Small intestine (tissue), 7 donors: Measurements from ENCODE around the gene AOPEP. TPM values are rescaled to one million over a fixed set of nuclear protein-coding genes. Genes with fewer than 3 reads are reported as not detected.

ENCODE experiments used
- DNase-seq, 2 donors: peaks; one replicate each; pipeline versions ENCODE4 v3.0.0 to v3.0.0-alpha.2; 2013
- FAIRE-seq: peaks from 2 replicates; lab custom pipeline; 2012; peaks lifted over from hg19 to GRCh38; lab: Jason Lieb, UNC
- H3K27ac ChIP-seq, 3 donors: one replicate each; pipeline ENCODE4 v1.5.1; 2013; ENCODE audit warnings: low read length in 2 of 3, mild to moderate bottlenecking in 2 of 3, control low read depth in 1 of 3, inconsistent platforms in 1 of 3, low read depth in 1 of 3, moderate library complexity in 1 of 3
- H3K27me3 ChIP-seq, 3 donors: one replicate each; pipeline ENCODE4 v1.6.1; 2013; ENCODE audit warnings: low read length in 3 of 3, inconsistent platforms in 1 of 3; ENCODE audit not compliant: control insufficient read depth in 3 of 3, insufficient read depth in 3 of 3
- H3K36me3 ChIP-seq, 3 donors: one replicate each; pipeline ENCODE4 v1.6.1; 2013; ENCODE audit warnings: low read length in 3 of 3, inconsistent platforms in 1 of 3, low read depth in 1 of 3, mild to moderate bottlenecking in 1 of 3, moderate library complexity in 1 of 3; ENCODE audit not compliant: control insufficient read depth in 3 of 3, insufficient read depth in 2 of 3
- H3K4me1 ChIP-seq, 3 donors: one replicate each; pipeline ENCODE4 v1.6.1; 2013; ENCODE audit warnings: low read length in 2 of 3, inconsistent platforms in 1 of 3, low read depth in 1 of 3, mild to moderate bottlenecking in 1 of 3, moderate library complexity in 1 of 3; ENCODE audit not compliant: control insufficient read depth in 3 of 3, insufficient read depth in 2 of 3
- H3K4me3 ChIP-seq, 3 donors: one replicate each; pipeline ENCODE4 v1.5.1; 2013; ENCODE audit warnings: low read length in 3 of 3, control low read depth in 1 of 3, inconsistent platforms in 1 of 3, low read depth in 1 of 3, mild to moderate bottlenecking in 1 of 3, moderate library complexity in 1 of 3
- H3K9me3 ChIP-seq, 2 donors: one replicate each; pipeline ENCODE4 v1.6.1; 2013; ENCODE audit warnings: low read depth in 1 of 2, low read length in 1 of 2; ENCODE audit not compliant: control insufficient read depth in 2 of 2, insufficient read depth in 1 of 2
- WGBS, 3 donors: extraction: QIAGEN DNeasy Blood & Tissue Kit; methylation state at CpG; one replicate each; pipeline ENCODE4 v1.1.7; 2013; 5-methylcytosine and 5-hydroxymethylcytosine counted together
- polyA plus RNA-seq, 4 donors: library from polyadenylated mRNA; stranded (reverse) in 3 of 4; unstranded in 1 of 4; fragments of 200-250 nt in 3 of 4; fragments of 120-200 nt in 1 of 4; gene quantifications; one replicate each; pipeline versions ENCODE4 v1.2.1 to v1.2.3, GENCODE V29; 2013
- donor health status: healthy with polysubstance abuse.
- donor health status: control.
- donor health status: control.
- donor health status: Bipolar disorder and iron deficiency.
- donor health status: healthy.

The AOPEP gene
- polyA plus RNA-seq, 4 donors = 26.3 to 34.7 (median 28.4) TPM

DNA sequence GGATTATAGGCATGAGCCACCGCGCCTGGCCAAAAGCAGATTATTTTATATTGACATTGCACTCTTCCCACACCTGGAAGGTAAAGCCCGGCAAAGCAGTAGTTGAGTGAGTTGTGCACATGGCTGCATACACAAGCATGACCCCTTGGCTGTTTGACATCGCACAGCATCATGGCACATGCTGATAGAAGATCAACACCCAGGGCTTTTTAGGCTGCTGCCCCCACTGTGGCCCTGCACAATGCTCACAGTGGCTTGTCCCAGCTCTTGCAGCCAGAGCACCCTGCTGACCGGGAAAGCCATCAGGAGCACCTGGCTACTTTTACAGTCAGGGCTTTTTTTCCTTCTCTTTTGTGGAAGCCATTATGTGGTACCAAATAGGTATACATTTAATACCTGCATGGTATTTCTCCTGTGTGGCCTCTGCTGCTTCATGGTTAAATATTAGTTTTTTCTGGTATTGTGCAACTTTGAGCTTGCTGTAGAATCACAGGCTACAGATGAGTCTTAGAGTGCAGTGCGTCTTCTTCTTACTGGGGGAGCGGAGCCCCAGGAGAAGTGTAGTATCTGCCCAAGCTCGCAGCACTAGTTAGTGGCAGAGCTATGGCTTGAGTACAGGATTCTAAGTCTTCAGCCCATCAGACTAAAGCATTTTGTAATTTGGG, 264.5 kb downstream of the AOPEP start:
- no peak overlapping the region for H3K4me3 ChIP-seq
- H3K36me3 ChIP-seq = peaks cover 0 to 3% (median 0%) of the 10 kb centered on the region in 3 donors
- peak overlapping the region in 1 of 3 donors; percentile 5 for H3K27ac ChIP-seq
- H3K27me3 ChIP-seq = no peaks in the 10 kb centered on the region
- H3K9me3 ChIP-seq = no peaks in the 10 kb centered on the region
- FAIRE-seq = no peak
- WGBS, 3 donors = 96 to 98% (median 97%) methylated on average over 8 of the region's 8 CpGs
- peaks cover 0 to 23% (median 0%) of the 10 kb centered on the region in 3 donors for H3K4me1 ChIP-seq
- DNase-seq = peak in 1 of 2 donors; percentile 57

- DNase-seq (peak in 1 of 2 donors; percentile 23), FAIRE-seq (no peak)
- H3K27me3 ChIP-seq = no peaks in the 10 kb centered on the region
- no peak overlapping the region for H3K4me3 ChIP-seq
- H3K9me3 ChIP-seq = no peaks in the 10 kb centered on the region
- H3K27ac ChIP-seq = peak overlapping the region in 1 of 3 donors; percentile 5
- H3K36me3 ChIP-seq = peaks cover 0 to 3% (median 0%) of the 10 kb centered on the region in 3 donors
- peaks cover 0 to 23% (median 0%) of the 10 kb centered on the region in 3 donors for H3K4me1 ChIP-seq
- 91 to 95% (median 93%) methylated on average over 15 of the region's 15 CpGs for WGBS, 3 donors
These were observed 265.7 kb downstream of the AOPEP start for GRCh38 chr9:94991961-94992907.

GRCh38 chr9:94993160-94993820, 266.8 kb downstream of the AOPEP start:
- 75 to 79% (median 76%) methylated on average over 9 of the region's 9 CpGs for WGBS, 3 donors
- no peaks in the 10 kb centered on the region for H3K9me3 ChIP-seq
- no peak for FAIRE-seq
- DNase-seq = peak in 1 of 2 donors; percentile 22
- H3K4me3 ChIP-seq = no peak overlapping the region
- H3K27ac ChIP-seq = no peak overlapping the region
- peaks cover 0 to 23% (median 0%) of the 10 kb centered on the region in 3 donors for H3K4me1 ChIP-seq
- no peaks in the 10 kb centered on the region for H3K27me3 ChIP-seq
- H3K36me3 ChIP-seq = peaks cover 0 to 3% (median 0%) of the 10 kb centered on the region in 3 donors

DNA sequence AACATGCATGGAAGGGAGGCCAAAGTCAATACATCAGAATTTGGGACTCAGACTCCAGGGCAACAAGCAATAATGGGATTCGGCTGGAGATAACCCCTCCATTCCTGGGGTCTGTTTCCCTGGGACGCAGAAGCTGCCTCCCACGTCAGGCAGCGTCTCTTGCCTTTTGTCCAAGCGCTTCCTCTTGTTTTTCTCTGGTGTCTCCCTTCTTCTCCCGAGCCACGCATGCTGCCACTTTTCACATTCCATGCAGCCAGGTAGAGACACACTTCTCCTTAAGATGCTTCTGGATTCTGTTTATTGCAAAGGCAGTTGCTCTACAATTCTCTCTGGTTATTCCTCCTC, 267.3 kb downstream of the AOPEP start:
- FAIRE-seq (no peak), DNase-seq (no peak)
- WGBS, 3 donors = 94 to 96% (median 96%) methylated on average over 7 of the region's 7 CpGs
- Histone ChIP-seq H3K4me3 (no peak overlapping the region), H3K36me3 (peaks cover 0 to 3% (median 0%) of the 10 kb centered on the region in 3 donors), H3K27me3 (no peaks in the 10 kb centered on the region), H3K27ac (no peak overlapping the region), H3K9me3 (no peaks in the 10 kb centered on the region), H3K4me1 (peaks cover 0 to 23% (median 0%) of the 10 kb centered on the region in 3 donors)

DNA sequence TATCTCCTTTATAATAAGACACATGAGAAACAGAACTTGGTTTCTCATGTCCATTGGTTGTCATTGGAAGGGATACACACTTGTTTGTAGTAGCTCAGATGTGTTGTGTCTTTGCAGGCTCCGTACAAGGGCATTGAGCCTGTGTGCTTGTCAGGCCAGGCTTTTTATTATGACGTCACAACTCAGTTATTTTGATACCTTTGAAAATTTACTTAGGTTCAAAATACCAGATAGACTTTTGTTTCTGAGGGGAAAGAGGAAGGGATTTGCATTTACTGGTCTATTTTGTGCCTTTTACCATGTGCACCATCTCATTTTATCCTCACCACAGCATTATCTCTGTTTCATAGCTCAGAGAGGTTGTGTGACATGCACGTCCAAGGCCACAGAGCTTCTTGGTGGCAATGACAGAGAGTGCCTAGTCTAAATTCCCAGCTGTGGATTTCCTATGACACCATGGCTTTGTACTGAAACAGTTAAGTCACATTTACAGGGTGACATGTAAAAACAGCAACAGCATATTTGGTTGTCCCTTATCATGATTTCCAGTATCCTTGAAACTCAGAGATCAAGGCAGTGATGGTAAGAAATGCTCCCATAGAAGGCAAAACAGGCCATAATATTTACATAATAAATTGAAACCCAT, 268.7 kb downstream of the AOPEP start:
- FAIRE-seq = no peak
- DNase-seq = no peak
- Histone ChIP-seq H3K4me3 (no peak overlapping the region), H3K27ac (peak overlapping the region in 2 of 3 donors; percentile 49 to 56), H3K27me3 (no peaks in the 10 kb centered on the region), H3K9me3 (no peaks in the 10 kb centered on the region), H3K4me1 (peaks cover 0 to 23% (median 0%) of the 10 kb centered on the region in 3 donors), H3K36me3 (no peaks in the 10 kb centered on the region)
- WGBS, 3 donors = 82 to 88% (median 84%) methylated on average over 3 of the region's 3 CpGs

DNA sequence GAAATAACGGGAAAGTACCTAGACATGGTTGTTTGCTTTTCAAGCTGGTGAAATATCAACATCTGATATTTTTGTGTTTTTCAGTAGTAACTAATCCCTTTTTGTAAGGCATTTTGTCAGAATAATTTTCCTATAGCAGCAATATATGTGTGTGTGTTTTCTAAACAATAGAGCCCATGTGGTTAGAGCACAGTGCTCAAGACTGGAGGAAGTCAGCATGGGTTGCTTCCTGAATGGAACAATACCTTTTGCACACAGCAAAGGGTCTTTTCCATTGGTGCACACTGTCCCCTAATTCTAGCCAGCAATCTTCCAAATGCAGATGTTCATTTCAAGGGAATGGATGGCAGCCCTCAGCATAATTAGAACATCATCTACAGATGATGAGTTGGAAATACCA, 270.1 kb downstream of the AOPEP start:
- no peak for FAIRE-seq
- WGBS, 3 donors = 80 to 91% (median 87%) methylated on average over 1 of the region's 1 CpG
- DNase-seq = no peak
- Histone ChIP-seq H3K27ac (peak overlapping the region in 2 of 3 donors; percentile 56 to 77), H3K27me3 (no peaks in the 10 kb centered on the region), H3K36me3 (no peaks in the 10 kb centered on the region), H3K9me3 (no peaks in the 10 kb centered on the region), H3K4me1 (peaks cover 0 to 14% (median 0%) of the 10 kb centered on the region in 3 donors), H3K4me3 (no peak overlapping the region)

DNA sequence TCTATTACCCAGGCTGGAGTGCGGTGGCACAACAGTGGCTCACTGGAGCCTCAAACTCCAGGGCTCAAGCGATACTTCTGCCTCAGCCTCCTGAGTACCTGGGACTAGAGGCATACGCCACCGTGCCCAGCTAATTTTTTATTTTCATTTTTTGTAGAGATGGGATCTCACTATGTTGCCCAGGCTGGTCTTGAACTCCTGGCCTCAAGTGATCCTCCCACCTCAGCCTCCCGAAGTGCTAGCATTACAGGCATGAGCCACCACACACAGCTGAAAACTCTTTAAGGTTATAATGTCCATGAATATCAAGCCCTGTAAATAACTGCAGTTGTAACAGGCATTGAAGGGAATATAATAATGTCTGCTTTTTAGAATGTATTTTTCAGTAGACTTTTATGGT, 271.2 kb downstream of the AOPEP start:
- no peak for DNase-seq
- Histone ChIP-seq H3K27ac (no peak overlapping the region), H3K27me3 (no peaks in the 10 kb centered on the region), H3K36me3 (no peaks in the 10 kb centered on the region), H3K4me3 (no peak overlapping the region), H3K9me3 (no peaks in the 10 kb centered on the region), H3K4me1 (peaks cover 0 to 9% (median 0%) of the 10 kb centered on the region in 3 donors)
- FAIRE-seq = no peak
- 94 to 97% (median 97%) methylated on average over 5 of the region's 5 CpGs for WGBS, 3 donors
